H9 (cell line): Measurements from ENCODE around the gene OMA1. TPM values are rescaled to one million over a fixed set of nuclear protein-coding genes. Genes with fewer than 3 reads are reported as not detected.

Experiments
- DNase-seq: peaks from one replicate; pipeline ENCODE4 v3.0.0-alpha.2; 2017
- H2AFZ ChIP-seq: one replicate; pipeline ENCODE4 v1.6.1; 2013; ENCODE audit warnings: mild to moderate bottlenecking, low read length, control low read depth, moderate library complexity
- H2AK5ac ChIP-seq: 2 replicates; pipeline ENCODE4 v1.6.1; 2013; ENCODE audit warnings: low read length, control low read depth, mixed read lengths; ENCODE audit not compliant: insufficient read length
- H2BK120ac ChIP-seq: one replicate; pipeline ENCODE4 v1.6.1; 2013; ENCODE audit warnings: low read depth, mild to moderate bottlenecking, low read length, control low read depth, inconsistent platforms; ENCODE audit not compliant: poor library complexity, severe bottlenecking
- H2BK12ac ChIP-seq: 2 replicates; pipeline ENCODE4 v1.6.1; 2013; ENCODE audit warnings: low read length, control low read depth, mixed read lengths, low read depth; ENCODE audit not compliant: insufficient read length
- H2BK15ac ChIP-seq: 2 replicates; pipeline ENCODE4 v1.6.1; 2013; ENCODE audit warnings: low read depth, low read length, control low read depth
- H2BK20ac ChIP-seq: one replicate; pipeline ENCODE4 v1.6.1; 2013; ENCODE audit warnings: low read depth, mild to moderate bottlenecking, low read length, control low read depth, inconsistent platforms; ENCODE audit not compliant: poor library complexity, severe bottlenecking
- H2BK5ac ChIP-seq: 2 replicates; pipeline ENCODE4 v1.6.1; 2013; ENCODE audit warnings: low read length, control low read depth, mixed read lengths; ENCODE audit not compliant: insufficient read length
- H3K14ac ChIP-seq: 2 replicates; pipeline ENCODE4 v1.6.1; 2013; ENCODE audit warnings: low read length, control low read depth; ENCODE audit not compliant: insufficient read depth
- H3K18ac ChIP-seq: 2 replicates; pipeline ENCODE4 v1.6.1; 2013; ENCODE audit warnings: low read depth, mild to moderate bottlenecking, mixed read lengths, low read length, control low read depth; ENCODE audit not compliant: insufficient read length
- H3K23ac ChIP-seq: 2 replicates; pipeline ENCODE4 v1.6.1; 2013; ENCODE audit warnings: low read length, control low read depth, mixed read lengths, low read depth; ENCODE audit not compliant: insufficient read length
- H3K23me2 ChIP-seq: 2 replicates; pipeline ENCODE4 v1.6.1; 2013; ENCODE audit warnings: low read depth, mild to moderate bottlenecking, mixed read lengths, low read length, control low read depth; ENCODE audit not compliant: insufficient read length, poor library complexity, severe bottlenecking
- H3K27ac ChIP-seq: 2 replicates; pipeline ENCODE4 v1.5.1; 2013; ENCODE audit warnings: low read length, control low read depth, mixed read lengths, low read depth; ENCODE audit not compliant: insufficient read length
- H3K27me3 ChIP-seq: 2 replicates; pipeline ENCODE4 v1.6.1; 2013; ENCODE audit warnings: low read length, control low read depth, inconsistent platforms; ENCODE audit not compliant: insufficient read depth
- H3K4ac ChIP-seq: 2 replicates; pipeline ENCODE4 v1.6.1; 2013; ENCODE audit warnings: low read depth, mild to moderate bottlenecking, control low read depth, inconsistent platforms, low read length, moderate library complexity
- H3K4me1 ChIP-seq: 2 replicates; pipeline ENCODE4 v1.6.1; 2013; ENCODE audit warnings: low read length, control low read depth, inconsistent platforms; ENCODE audit not compliant: insufficient read depth
- H3K4me2 ChIP-seq: 2 replicates; pipeline ENCODE4 v1.6.1; 2013; ENCODE audit warnings: low read length, control low read depth, mixed read lengths; ENCODE audit not compliant: insufficient read length, insufficient read depth
- H3K56ac ChIP-seq: 2 replicates; pipeline ENCODE4 v1.6.1; 2013; ENCODE audit warnings: low read depth, mild to moderate bottlenecking, mixed read lengths, low read length, control low read depth; ENCODE audit not compliant: insufficient read length
- H3K79me1 ChIP-seq: 2 replicates; pipeline ENCODE4 v1.6.1; 2013; ENCODE audit warnings: low read depth, mild to moderate bottlenecking, moderate library complexity, low read length, control low read depth, inconsistent platforms; ENCODE audit not compliant: insufficient read depth, poor library complexity, severe bottlenecking
- H3K79me2 ChIP-seq: 2 replicates; pipeline ENCODE4 v1.6.1; 2013; ENCODE audit warnings: low read length, control low read depth, inconsistent platforms; ENCODE audit not compliant: insufficient read depth
- H3K9ac ChIP-seq: 2 replicates; pipeline ENCODE4 v1.6.1; 2013; ENCODE audit warnings: low read length, control low read depth, mixed read lengths; ENCODE audit not compliant: insufficient read length; ENCODE audit errors: extremely low read depth
- H3K9me3 ChIP-seq: one replicate; pipeline ENCODE4 v1.6.1; 2013; ENCODE audit warnings: low read depth, low read length, inconsistent platforms; ENCODE audit not compliant: control insufficient read depth
- H3T11ph ChIP-seq: one replicate; pipeline ENCODE4 v1.6.1; 2013; ENCODE audit warnings: mild to moderate bottlenecking, low read length, control low read depth, inconsistent platforms
- H4K20me1 ChIP-seq: one replicate; pipeline ENCODE4 v1.6.1; 2013; ENCODE audit not compliant: control insufficient read depth, insufficient read length, insufficient read depth
- H4K5ac ChIP-seq: 2 replicates; pipeline ENCODE4 v1.6.1; 2013; ENCODE audit warnings: low read depth, mild to moderate bottlenecking, mixed read lengths, low read length, control low read depth; ENCODE audit not compliant: insufficient read length
- H4K8ac ChIP-seq: replicated peaks from 2 replicates; pipeline ENCODE4 v1.6.1; 2013; ENCODE audit warnings: low read length, control low read depth, mixed read lengths, low read depth; ENCODE audit not compliant: insufficient read length
- H4K91ac ChIP-seq: 2 replicates; pipeline ENCODE4 v1.6.1; 2013; ENCODE audit warnings: low read depth, mild to moderate bottlenecking, moderate library complexity, mixed read lengths, low read length, control low read depth; ENCODE audit not compliant: insufficient read length
- H3K27ac Mint-ChIP-seq, 3 experiments: 2 replicates in 2 of 3; 3 replicates in 1 of 3; pipeline ENCODE4 v1.8.0; 2020 to 2021; ENCODE audit warnings: mixed read lengths in 3 of 3, mild to moderate bottlenecking in 1 of 3, moderate library complexity in 1 of 3
- H3K27me3 Mint-ChIP-seq: 2 replicates; pipeline ENCODE4 v1.8.0; 2021; ENCODE audit warnings: low read depth, mild to moderate bottlenecking, moderate library complexity, mixed read lengths
- H3K36me3 Mint-ChIP-seq, 3 experiments: 2 replicates in 2 of 3; 3 replicates in 1 of 3; pipeline ENCODE4 v1.8.0; 2020 to 2021; ENCODE audit warnings: low read depth in 3 of 3, mixed read lengths in 3 of 3; ENCODE audit not compliant: insufficient read depth in 1 of 3
- H3K4me1 Mint-ChIP-seq, 2 experiments: 2 replicates each; pipeline ENCODE4 v1.8.0; 2020; ENCODE audit warnings: mixed read lengths in 2 of 2
- H3K4me3 Mint-ChIP-seq, 2 experiments: 2 replicates in 1 of 2; 3 replicates in 1 of 2; pipeline ENCODE4 v1.8.0; 2020 to 2021; ENCODE audit warnings: mild to moderate bottlenecking in 2 of 2, mixed read lengths in 2 of 2, moderate library complexity in 1 of 2
- H3K9me3 Mint-ChIP-seq, 2 experiments: 2 replicates in 1 of 2; 3 replicates in 1 of 2; pipeline ENCODE4 v1.8.0; 2020; ENCODE audit warnings: mild to moderate bottlenecking in 2 of 2, mixed read lengths in 2 of 2, moderate library complexity in 1 of 2
- CTCF ChIP-seq: fragments of 200-600 bp; sonication (generic); conservative IDR thresholded peaks from 3 replicates; pipeline ENCODE4 v1.8.0; 2021; ENCODE audit warnings: antibody characterized with exemption, mild to moderate bottlenecking
- WGBS: extraction: QIAGEN DNeasy Blood & Tissue Kit; methylation state at CpG from one replicate; pipeline ENCODE4 v1.1.7; 2013; ENCODE audit warnings: missing lambda C conversion rate, low lambda C conversion rate, mixed read lengths; ENCODE audit not compliant: insufficient read length; ENCODE audit errors: extremely low coverage; 5-methylcytosine and 5-hydroxymethylcytosine counted together
- total RNA-seq: library from RNA; stranded (reverse); gene quantifications from 2 replicates; pipeline ENCODE4 v1.2.1, GENCODE V29; 2021

Gene OMA1
- total RNA-seq, 1 experiment from 2014 or later: 12.9 TPM

DNA sequence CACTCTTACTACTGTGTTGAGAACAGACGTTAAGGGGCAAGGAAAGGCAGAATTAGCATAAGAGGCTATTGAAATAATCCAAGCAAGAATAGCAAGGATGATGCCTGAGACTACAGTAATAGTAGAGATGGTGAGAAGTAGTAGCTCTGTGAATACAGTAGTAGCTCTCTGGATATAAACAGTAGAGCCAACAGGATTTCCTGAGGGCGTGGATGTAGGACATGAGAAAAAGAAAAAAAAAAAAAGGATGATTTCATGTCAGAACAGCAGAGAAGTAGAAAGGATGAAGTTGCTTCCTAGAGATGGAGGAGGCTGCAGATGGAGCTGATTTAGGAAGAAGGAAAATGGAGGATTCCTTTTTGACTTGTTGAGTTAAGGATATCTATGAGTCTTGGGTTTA is 112.3 kb downstream of the OMA1 start:
- H3K9ac ChIP-seq: no peak overlapping the region
- Mint-ChIP-seq H3K36me3 (no peaks in the 10 kb centered on the region), H3K27me3 (no peaks in the 10 kb centered on the region), H3K9me3 (no peaks in the 10 kb centered on the region), H3K27ac (no peak overlapping the region), H3K4me1 (peaks cover 7 to 9% of the 10 kb centered on the region in 2 experiments), H3K4me3 (no peak overlapping the region)
- no peak overlapping the region for H3K23ac ChIP-seq
- no peak overlapping the region for H2BK5ac ChIP-seq
- no peak overlapping the region for H2AFZ ChIP-seq
- no peaks in the 10 kb centered on the region for H4K20me1 ChIP-seq
- H2AK5ac ChIP-seq: no peak overlapping the region
- H3K27me3 ChIP-seq: no peaks in the 10 kb centered on the region
- H3T11ph ChIP-seq: no peak overlapping the region
- no peak overlapping the region for H4K8ac ChIP-seq
- no peak overlapping the region for H3K18ac ChIP-seq
- no peaks in the 10 kb centered on the region for H3K79me2 ChIP-seq
- no peak overlapping the region for H2BK12ac ChIP-seq
- no peak for DNase-seq
- H3K27ac ChIP-seq: no peak overlapping the region
- no peak overlapping the region for H3K56ac ChIP-seq
- no peak overlapping the region for H2BK120ac ChIP-seq
- WGBS: no CpG with 5 or more reads among the region's 2 CpGs
- no peak overlapping the region for H2BK20ac ChIP-seq
- no peak for TF ChIP-seq CTCF
- no peak overlapping the region for H2BK15ac ChIP-seq
- H3K4ac ChIP-seq: no peak overlapping the region
- H4K5ac ChIP-seq: no peak overlapping the region
- no peak overlapping the region for H3K4me2 ChIP-seq
- no peaks in the 10 kb centered on the region for H3K23me2 ChIP-seq
- H3K14ac ChIP-seq: no peak overlapping the region
- peaks cover 3% of the 10 kb centered on the region; the same call in 1 of the 2 replicates for H3K4me1 ChIP-seq
- no peaks in the 10 kb centered on the region for H3K9me3 ChIP-seq
- no peaks in the 10 kb centered on the region for H3K79me1 ChIP-seq
- H4K91ac ChIP-seq: no peak overlapping the region
